Subcutaneous adipose tissue (tissue), 4 donors: Measurements from ENCODE around the gene RPL6. TPM values are rescaled to one million over a fixed set of nuclear protein-coding genes. Genes with fewer than 3 reads are reported as not detected.

Experiments
- CTCF ChIP-seq: fragments of 450-650 bp; IDR thresholded peaks from one replicate; pipeline ENCODE4 v1.5.1; 2016; ENCODE audit warnings: low read depth, mild to moderate bottlenecking, control low read depth, antibody characterized with exemption, moderate library complexity
- total RNA-seq, 4 donors: library from RNA; depleted of rRNA; stranded (reverse); fragments of >200 nt; gene quantifications; one replicate each; pipeline ENCODE4 v1.1.0, GENCODE V29; 2016

The RPL6 gene
- total RNA-seq, 4 donors from 2014 or later = 1,581 to 1,626 (median 1,603) TPM

DNA sequence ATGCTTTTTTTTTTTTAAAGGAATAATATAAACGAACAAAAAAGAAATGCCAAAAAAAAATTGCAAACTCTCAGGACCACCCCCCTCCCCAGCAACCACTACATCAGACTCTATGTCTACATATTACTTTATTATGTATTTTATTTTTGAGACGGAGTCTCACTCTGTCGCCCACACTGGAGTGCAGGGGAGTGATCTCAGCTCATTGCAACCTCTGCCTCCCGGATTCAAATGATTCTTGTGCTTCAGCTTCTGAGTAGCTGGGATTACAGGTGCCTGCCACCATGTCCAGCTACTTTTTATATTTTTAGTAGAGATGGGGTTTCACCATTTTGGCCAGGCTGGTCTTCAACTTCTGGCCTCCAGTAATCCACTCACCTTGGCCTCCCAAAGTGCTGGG, 50.1 kb downstream of the RPL6 start:
- TF ChIP-seq CTCF = no peak

DNA sequence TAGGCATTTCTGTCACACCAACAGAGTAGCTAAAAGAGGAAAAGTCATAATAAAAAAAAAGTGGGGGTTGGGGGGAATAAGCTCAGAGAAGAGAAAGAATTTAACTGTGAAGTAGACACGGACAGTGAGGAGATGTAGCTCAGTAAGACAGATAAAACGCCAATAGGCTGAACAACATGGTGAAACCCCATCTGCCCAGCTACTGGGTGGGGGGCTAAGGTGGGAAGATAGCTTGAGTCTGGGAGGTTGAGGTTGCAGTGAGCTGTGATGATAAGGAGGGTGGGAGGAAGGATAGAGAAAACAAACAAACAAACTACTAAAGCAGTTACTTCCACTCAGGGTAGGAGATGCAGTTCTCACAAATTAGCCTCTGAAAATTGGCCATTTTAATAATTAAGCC, 52.2 kb downstream of the RPL6 start:
- TF ChIP-seq CTCF = no peak

Other genes starting within 250 kb of the RPL6 start
- gene HECTD4, start 27.2 kb downstream of the RPL6 start, total RNA-seq = 10 to 100 TPM; 28.2 to 54.4 (median 33.7) TPM
- gene PTPN11, start 9.3 kb upstream of the RPL6 start, total RNA-seq = 100 to 1,000 TPM; 124 to 245 (median 169) TPM